ENCODE results near the gene MEX3A.
"Not testable (repeated sequence)": the region's sequence is repeated elsewhere in the genome, so short reads cannot be mapped to it uniquely, and the experiment has no call there.

MEX3A gene

GRCh38 chr1:156076609-156077429 lies 5.4 kb downstream of the MEX3A start:
- peak; percentile 74 for DNase-seq

- DNase-seq: no peak
Observed at GRCh38 chr1:156075775-156076204, 6.5 kb downstream of the MEX3A start.

- no peak for DNase-seq
Observed at GRCh38 chr1:156075162-156075561, 7.1 kb downstream of the MEX3A start.

GRCh38 chr1:156074661-156075060 lies 7.6 kb downstream of the MEX3A start:
- no peak for DNase-seq

- DNase-seq: no peak
Observed at GRCh38 chr1:156073740-156074139, 8.5 kb downstream of the MEX3A start.

- no peak for DNase-seq
Observed at GRCh38 chr1:156073110-156073687, 9.1 kb downstream of the MEX3A start.

- no peak for DNase-seq
Observed at GRCh38 chr1:156072251-156072650, 10.0 kb downstream of the MEX3A start.

GRCh38 chr1:156071332-156071816 lies 10.9 kb downstream of the MEX3A start:
- not testable (repeated sequence) for DNase-seq

- DNase-seq: no peak
Observed at GRCh38 chr1:156070548-156070947, 11.7 kb downstream of the MEX3A start.

GRCh38 chr1:156069490-156070455 lies 12.5 kb downstream of the MEX3A start:
- no peak for DNase-seq

- DNase-seq: no peak
Observed at GRCh38 chr1:156067262-156067661, 15.0 kb downstream of the MEX3A start.

- DNase-seq: no peak
Observed at GRCh38 chr1:156065871-156066270, 16.4 kb downstream of the MEX3A start.

GRCh38 chr1:156065212-156065611 lies 17.1 kb downstream of the MEX3A start:
- no peak for DNase-seq

- DNase-seq: no peak
Observed at GRCh38 chr1:156064615-156065014, 17.6 kb downstream of the MEX3A start.

GRCh38 chr1:156063997-156064285 lies 18.3 kb downstream of the MEX3A start:
- no peak for DNase-seq

GRCh38 chr1:156062189-156062588 lies 20.1 kb downstream of the MEX3A start:
- DNase-seq: no peak

GRCh38 chr1:156060937-156061636 lies 21.2 kb downstream of the MEX3A start, which contains the start of gene RAB25:
Gene RAB25, plus strand, starts transcription at chr1:156061160. Its CDS starts 241 bp downstream, at chr1:156061401.
- DNase-seq: no peak

- no peak for DNase-seq
Observed at GRCh38 chr1:156056326-156056849, 25.9 kb downstream of the MEX3A start.

- no peak for DNase-seq
Observed at GRCh38 chr1:156055281-156056048, 26.8 kb downstream of the MEX3A start.

- peak; percentile 99 for DNase-seq
Observed at GRCh38 chr1:156054500-156055280, 27.6 kb downstream of the MEX3A start, which contains the start of gene LAMTOR2. Gene LAMTOR2, plus strand, starts transcription at chr1:156054782. Its CDS starts 108 bp downstream, at chr1:156054890.
